GM03348 (cell line): ENCODE measurements around the gene TSPAN32.
"Not testable (repeated sequence)": the region's sequence is repeated elsewhere in the genome, so short reads cannot be mapped to it uniquely, and the experiment has no call there.

Experiments used
- DNase-seq: peaks from one replicate; pipeline ENCODE4 v3.0.0; 2012; ENCODE audit warnings: low spot score

The TSPAN32 gene

GRCh38 chr11:2286350-2286749, 15.5 kb upstream of the TSPAN32 start:
- not testable (repeated sequence) for DNase-seq

GRCh38 chr11:2287091-2287490, 14.7 kb upstream of the TSPAN32 start:
- no peak for DNase-seq

- DNase-seq = no peak
These were observed 12.5 kb upstream of the TSPAN32 start for GRCh38 chr11:2289350-2289749.

- DNase-seq = no peak
These were observed 12.0 kb upstream of the TSPAN32 start for GRCh38 chr11:2289859-2290258.

GRCh38 chr11:2290351-2290841, 11.4 kb upstream of the TSPAN32 start:
- no peak for DNase-seq

GRCh38 chr11:2293531-2293971, 8.3 kb upstream of the TSPAN32 start:
- no peak for DNase-seq

- DNase-seq = no peak
These were observed 7.6 kb upstream of the TSPAN32 start for GRCh38 chr11:2293984-2294925.

- no peak for DNase-seq
These were observed 6.9 kb upstream of the TSPAN32 start for GRCh38 chr11:2294926-2295290.

GRCh38 chr11:2295971-2296912, 5.6 kb upstream of the TSPAN32 start:
- no peak for DNase-seq

- DNase-seq = no peak
These were observed 4.7 kb upstream of the TSPAN32 start for GRCh38 chr11:2296913-2297622.

GRCh38 chr11:2297623-2298030, 4.2 kb upstream of the TSPAN32 start:
- no peak for DNase-seq

GRCh38 chr11:2298131-2298794, 3.5 kb upstream of the TSPAN32 start:
- DNase-seq = no peak

- no peak for DNase-seq
These were observed 2.7 kb upstream of the TSPAN32 start for GRCh38 chr11:2298795-2299761.

- no peak for DNase-seq
These were observed 2.0 kb upstream of the TSPAN32 start for GRCh38 chr11:2299773-2300172.

GRCh38 chr11:2300290-2300935, 1.4 kb upstream of the TSPAN32 start:
- DNase-seq = no peak

- DNase-seq = no peak
These were observed 730 bp upstream of the TSPAN32 start for GRCh38 chr11:2300936-2301630.

GRCh38 chr11:2302306-2302895, 588 bp downstream of the TSPAN32 start:
- no peak for DNase-seq

- no peak for DNase-seq
These were observed 1.2 kb downstream of the TSPAN32 start for GRCh38 chr11:2302896-2303626.
